Stimulated activated naive CD8-positive, alpha-beta T cell treated with anti-CD3 and anti-CD28 coated beads, Interleukin-15, Interleukin-2, amounts not matched to agents 100 ng/mL and 50 ng/mL, for 24 hours (primary cell): ENCODE data around the gene SNU13.
"Not testable (repeated sequence)": the region's sequence is repeated elsewhere in the genome, so short reads cannot be mapped to it uniquely, and the experiment has no call there.

ENCODE experiments used
- H3K27ac Mint-ChIP-seq: one replicate; pipeline ENCODE4 v1.8.0; 2021; ENCODE audit warnings: mild to moderate bottlenecking, mixed read lengths
- H3K27me3 Mint-ChIP-seq: one replicate; pipeline ENCODE4 v1.8.0; 2021; ENCODE audit warnings: mixed read lengths
- H3K36me3 Mint-ChIP-seq: one replicate; pipeline ENCODE4 v1.8.0; 2021; ENCODE audit warnings: low read depth, mixed read lengths
- H3K4me1 Mint-ChIP-seq: one replicate; pipeline ENCODE4 v1.8.0; 2021; ENCODE audit warnings: low read depth, mixed read lengths
- H3K4me3 Mint-ChIP-seq: one replicate; pipeline ENCODE4 v1.8.0; 2021; ENCODE audit warnings: mild to moderate bottlenecking, mixed read lengths
- H3K9me3 Mint-ChIP-seq: one replicate; pipeline ENCODE4 v1.8.0; 2021; ENCODE audit warnings: mixed read lengths

SNU13 gene

DNA sequence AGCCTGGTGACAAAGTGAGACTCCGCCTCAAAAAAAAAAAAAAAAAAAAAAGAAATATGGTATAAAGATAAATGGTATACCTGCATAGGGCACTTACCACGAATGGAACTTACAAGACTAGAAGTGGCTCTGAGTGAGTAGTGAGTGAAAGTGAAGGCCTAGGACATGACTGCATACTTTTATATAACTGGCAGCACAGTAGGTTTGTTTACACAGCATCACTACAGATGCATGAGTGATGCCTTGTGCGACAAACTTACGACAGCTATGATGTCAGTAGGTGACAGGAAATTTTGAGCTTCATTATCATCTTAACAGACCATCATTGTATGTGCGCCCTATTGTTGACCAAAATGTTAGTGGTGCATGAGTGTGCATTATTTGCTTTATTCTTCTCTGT lies 49.9 kb downstream of the SNU13 start:
- Mint-ChIP-seq H3K27me3 (no peaks in the 10 kb centered on the region), H3K27ac (no peak overlapping the region), H3K9me3 (no peaks in the 10 kb centered on the region), H3K4me1 (peaks cover 7% of the 10 kb centered on the region), H3K36me3 (peaks cover 70% of the 10 kb centered on the region), H3K4me3 (no peak overlapping the region)

DNA sequence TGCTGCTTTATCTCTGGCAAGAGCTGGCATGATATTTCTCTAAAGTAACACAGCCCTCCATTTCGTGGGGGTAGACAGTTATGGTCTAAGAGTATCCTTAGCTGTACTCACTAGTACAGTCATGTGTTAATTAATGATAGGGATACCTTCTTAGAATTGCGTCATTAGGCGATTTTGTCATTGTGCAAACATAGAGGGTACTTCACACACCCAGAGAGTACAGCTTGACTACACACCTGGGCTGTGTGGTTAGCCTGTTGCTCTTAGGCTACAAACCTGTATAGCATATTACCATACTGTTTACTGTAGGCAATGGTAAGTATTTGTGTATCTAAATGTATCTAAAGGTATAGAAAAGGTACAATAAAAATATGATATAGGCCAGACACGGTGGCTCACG lies 50.5 kb downstream of the SNU13 start:
- H3K27ac Mint-ChIP-seq = no peak overlapping the region
- peaks cover 76% of the 10 kb centered on the region for H3K36me3 Mint-ChIP-seq
- H3K27me3 Mint-ChIP-seq = no peaks in the 10 kb centered on the region
- H3K4me3 Mint-ChIP-seq = no peak overlapping the region
- peaks cover 7% of the 10 kb centered on the region for H3K4me1 Mint-ChIP-seq
- H3K9me3 Mint-ChIP-seq = no peaks in the 10 kb centered on the region

DNA sequence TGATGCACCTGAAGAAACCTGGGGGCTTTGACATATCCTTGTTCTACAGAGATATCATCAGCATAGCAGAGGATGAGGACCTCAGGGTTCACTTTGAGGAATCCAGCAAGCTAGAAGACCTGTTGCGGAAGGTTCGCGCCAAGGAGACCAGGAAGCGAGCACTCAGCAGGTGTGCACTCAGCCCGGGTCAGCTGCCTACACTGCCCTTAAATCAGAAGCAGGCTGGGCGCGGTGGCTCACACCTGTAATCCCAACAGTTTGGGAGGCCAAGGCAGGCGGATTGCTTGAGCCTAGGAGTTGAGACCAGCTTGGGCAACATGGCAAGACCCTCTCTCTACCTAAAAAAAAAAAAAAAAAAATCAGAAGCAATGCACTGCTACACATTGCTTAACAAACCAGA lies 51.0 kb downstream of the SNU13 start:
- H3K27ac Mint-ChIP-seq, H3K4me1 Mint-ChIP-seq, H3K27me3 Mint-ChIP-seq, H3K4me3 Mint-ChIP-seq, H3K9me3 Mint-ChIP-seq: not testable (repeated sequence)
- peaks cover 73% of the 10 kb centered on the region for H3K36me3 Mint-ChIP-seq

GRCh38 chr22:41636467-41636866 lies 52.2 kb downstream of the SNU13 start:
- Mint-ChIP-seq H3K4me1 (no peaks in the 10 kb centered on the region), H3K36me3 (peaks cover 71% of the 10 kb centered on the region), H3K9me3 (no peaks in the 10 kb centered on the region), H3K4me3 (no peak overlapping the region), H3K27ac (no peak overlapping the region), H3K27me3 (no peaks in the 10 kb centered on the region)

GRCh38 chr22:41634610-41635009 lies 54.1 kb downstream of the SNU13 start:
- H3K4me1 Mint-ChIP-seq, H3K27ac Mint-ChIP-seq, H3K27me3 Mint-ChIP-seq, H3K4me3 Mint-ChIP-seq, H3K9me3 Mint-ChIP-seq: not testable (repeated sequence)
- H3K36me3 Mint-ChIP-seq = peaks cover 73% of the 10 kb centered on the region

- not testable (repeated sequence) for H3K9me3 Mint-ChIP-seq, H3K4me1 Mint-ChIP-seq, H3K27ac Mint-ChIP-seq, H3K4me3 Mint-ChIP-seq, H3K27me3 Mint-ChIP-seq
- peaks cover 83% of the 10 kb centered on the region for H3K36me3 Mint-ChIP-seq
Observed at GRCh38 chr22:41631615-41632014, 57.1 kb downstream of the SNU13 start.

DNA sequence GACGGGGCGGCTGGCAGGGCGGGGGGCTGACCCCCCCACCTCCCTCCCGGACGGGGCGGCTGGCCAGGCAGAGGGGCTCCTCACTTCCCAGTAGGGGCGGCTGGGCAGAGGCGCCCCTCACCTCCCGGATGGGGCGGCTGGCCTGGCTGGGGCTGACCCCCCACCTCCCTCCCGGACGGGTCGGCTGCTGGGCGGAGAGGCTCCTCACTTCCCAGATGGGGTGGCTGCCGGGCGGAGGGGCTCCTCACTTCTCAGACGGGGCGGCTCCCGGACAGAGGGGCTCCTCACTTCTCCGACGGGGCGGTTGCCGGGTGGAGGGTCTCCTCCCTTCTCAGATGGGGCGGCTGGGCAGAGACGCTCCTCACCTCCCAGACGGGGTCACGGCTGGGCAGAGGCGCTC lies 57.6 kb downstream of the SNU13 start:
- H3K27ac Mint-ChIP-seq, H3K27me3 Mint-ChIP-seq, H3K9me3 Mint-ChIP-seq, H3K4me3 Mint-ChIP-seq, H3K4me1 Mint-ChIP-seq: not testable (repeated sequence)
- H3K36me3 Mint-ChIP-seq = peaks cover 78% of the 10 kb centered on the region

- no peak overlapping the region for H3K4me3 Mint-ChIP-seq
- H3K9me3 Mint-ChIP-seq = no peaks in the 10 kb centered on the region
- H3K27me3 Mint-ChIP-seq = no peaks in the 10 kb centered on the region
- H3K4me1 Mint-ChIP-seq = peaks cover 26% of the 10 kb centered on the region
- H3K36me3 Mint-ChIP-seq = peaks cover 57% of the 10 kb centered on the region
- no peak overlapping the region for H3K27ac Mint-ChIP-seq
Observed at GRCh38 chr22:41625577-41625976, 63.1 kb downstream of the SNU13 start.
